Stimulated activated CD8-positive, alpha-beta memory T cell treated with anti-CD3 and anti-CD28 coated beads, Interleukin-7, amount 100 ng/mL, for 4 hours (primary cell): ENCODE results near the gene ALDH1A2.
"Not testable (repeated sequence)": the region's sequence is repeated elsewhere in the genome, so short reads cannot be mapped to it uniquely, and the experiment has no call there.

Experiments used
- DNase-seq, 2 donors: peaks; one replicate each; pipeline ENCODE4 v3.0.0-alpha.2; 2020; ENCODE audit warnings: low read depth in 2 of 2

The ALDH1A2 gene

DNA sequence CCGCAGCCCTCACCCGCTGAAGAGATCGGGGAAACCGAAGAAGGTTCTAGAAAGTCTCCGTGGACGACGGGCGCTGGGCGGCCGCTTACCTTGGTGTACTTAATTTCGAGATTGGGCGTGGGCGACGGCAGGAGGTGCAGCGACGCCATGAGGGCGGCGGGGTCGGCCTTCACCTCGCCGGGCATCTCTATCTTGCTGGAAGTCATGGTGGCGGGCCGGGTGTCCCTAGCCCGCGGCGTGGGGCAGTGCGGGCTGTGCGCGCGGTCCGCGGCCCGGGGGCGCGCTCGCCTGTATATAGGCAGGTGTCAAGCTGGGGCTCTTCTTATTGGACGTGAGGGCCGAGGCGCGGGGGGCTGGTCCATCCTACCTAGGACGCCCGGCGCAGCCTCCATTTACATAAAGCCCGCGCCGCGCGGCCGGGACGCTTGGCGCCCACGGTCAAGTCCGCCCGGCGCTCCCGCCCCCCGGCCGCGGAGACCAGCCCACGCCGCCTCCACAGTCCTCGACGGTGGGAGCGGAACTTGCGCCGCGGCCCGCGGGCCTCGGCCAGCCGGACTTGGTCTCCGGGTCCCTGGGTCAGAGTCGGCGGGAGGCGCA, at the start of gene ALDH1A2:
Gene ALDH1A2, minus strand, starts transcription at position 267 of the 597 bp plus-strand sequence. Its CDS starts 61 bp downstream, at position 206.
- no peak for DNase-seq

DNA sequence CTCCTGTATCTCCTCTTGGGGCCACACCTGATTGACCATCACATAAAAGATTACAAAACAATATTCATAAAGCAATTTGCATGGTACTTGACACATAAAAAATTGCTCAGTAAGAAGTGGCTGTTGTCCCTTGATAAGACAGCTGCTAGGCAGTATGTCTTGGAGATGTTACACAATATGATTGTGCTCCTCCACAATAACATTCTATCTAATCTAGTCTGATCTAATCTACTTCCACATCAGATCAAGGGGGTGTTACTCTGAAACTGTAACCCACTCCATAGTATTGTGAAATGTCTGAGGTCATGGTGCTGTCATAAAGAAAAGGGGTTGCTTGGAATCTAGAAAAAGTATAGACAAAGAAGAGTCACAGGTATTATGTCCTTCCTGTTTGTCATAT, 49.3 kb upstream of the ALDH1A2 start:
- DNase-seq: no peak

DNA sequence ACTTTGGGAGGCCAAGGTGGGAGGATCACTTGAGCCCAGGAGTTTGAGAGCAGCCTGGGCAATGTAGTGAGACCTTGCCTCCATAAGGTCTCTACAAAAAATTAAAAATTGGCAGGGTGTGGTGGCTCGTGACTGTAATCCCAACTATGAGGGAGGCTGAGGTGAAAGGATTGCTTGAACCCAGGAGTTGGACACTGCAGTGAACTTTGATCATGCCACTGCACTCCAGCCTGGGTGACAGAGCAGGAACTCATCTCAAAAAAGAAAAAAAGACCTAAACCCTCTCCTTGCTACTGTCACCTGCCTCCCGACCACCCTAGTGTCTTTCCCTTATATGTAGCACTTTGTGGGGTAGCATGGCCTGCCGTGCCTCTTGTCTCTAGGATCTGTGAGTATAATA, 48.9 kb upstream of the ALDH1A2 start:
- DNase-seq: no peak

DNA sequence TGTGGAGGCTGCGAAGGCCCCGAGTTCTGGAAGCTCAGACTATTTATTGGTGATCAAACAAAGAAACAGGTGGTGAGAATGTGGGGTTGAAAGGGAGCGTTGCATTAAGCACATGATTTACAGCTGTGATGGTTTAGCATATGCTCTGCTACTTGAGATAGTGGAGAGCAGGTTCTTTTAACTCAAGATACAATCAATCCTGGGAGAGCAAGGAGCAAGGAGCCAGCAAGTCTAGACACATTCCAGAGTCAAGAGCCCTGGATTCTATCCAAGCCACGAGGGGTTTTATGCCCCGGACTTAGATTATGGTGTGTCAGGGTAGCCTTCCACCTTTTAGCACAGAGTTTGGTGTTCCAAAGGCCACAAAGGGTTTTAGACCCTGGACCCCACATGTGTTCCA, 47.8 kb upstream of the ALDH1A2 start:
- DNase-seq: not testable (repeated sequence)

GRCh38 chr15:58111718-58112104, 46.2 kb upstream of the ALDH1A2 start:
- no peak for DNase-seq

DNA sequence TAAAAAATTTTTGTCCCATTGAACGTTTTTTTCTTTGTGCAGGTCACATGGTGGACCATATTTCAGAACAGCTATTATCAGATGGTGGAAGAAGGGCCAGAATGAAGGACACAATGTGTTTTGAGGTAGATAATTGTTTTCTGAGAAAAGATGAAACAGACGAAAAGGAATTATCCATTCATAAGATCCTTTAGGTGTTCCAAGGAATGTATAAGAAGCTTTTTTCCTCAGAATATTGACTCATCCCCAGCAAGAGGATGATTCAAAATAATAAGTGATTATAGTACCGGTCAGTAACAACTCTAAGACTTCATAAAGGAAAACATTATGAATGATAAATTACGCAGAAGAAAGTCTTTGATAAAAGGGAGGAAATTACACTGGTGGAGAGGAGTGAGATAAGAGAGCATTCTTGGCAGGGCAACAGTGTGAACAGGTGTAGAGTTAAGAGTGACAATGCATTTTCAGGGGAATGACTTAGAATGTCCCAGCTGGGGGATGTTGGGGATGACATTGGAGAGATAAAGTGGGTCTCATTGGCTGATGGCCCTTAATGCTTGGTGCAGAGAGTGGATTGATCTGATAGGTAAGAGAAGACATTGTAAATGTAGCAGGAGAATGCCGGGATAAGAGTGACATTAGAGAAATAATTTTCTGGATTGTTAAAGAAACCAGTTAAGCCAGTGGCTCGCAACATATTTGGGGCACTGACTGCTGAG, 45.6 kb upstream of the ALDH1A2 start:
- DNase-seq: no peak

GRCh38 chr15:58109419-58109818, 43.9 kb upstream of the ALDH1A2 start:
- no peak for DNase-seq

GRCh38 chr15:58108117-58108516, 42.6 kb upstream of the ALDH1A2 start:
- DNase-seq: no peak

DNA sequence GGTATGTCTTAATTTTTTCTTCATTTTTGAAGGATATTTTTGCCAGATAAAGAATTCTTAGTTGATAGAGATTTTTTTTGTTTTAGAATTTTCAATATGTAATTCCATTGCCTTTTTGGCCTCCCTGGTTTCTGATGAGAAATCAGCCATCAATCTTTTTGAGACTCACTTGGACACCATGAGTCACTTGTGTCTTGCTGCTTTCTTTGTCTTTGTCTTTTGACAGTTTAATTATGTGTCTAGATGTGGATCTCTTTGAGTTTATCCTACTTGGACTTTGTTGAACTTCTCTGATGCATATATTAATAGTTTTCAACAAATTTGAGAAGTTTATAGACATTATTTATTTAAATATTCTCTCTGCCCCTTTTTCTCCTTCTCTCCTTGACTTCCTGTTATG, 38.0 kb upstream of the ALDH1A2 start:
- DNase-seq: no peak

DNA sequence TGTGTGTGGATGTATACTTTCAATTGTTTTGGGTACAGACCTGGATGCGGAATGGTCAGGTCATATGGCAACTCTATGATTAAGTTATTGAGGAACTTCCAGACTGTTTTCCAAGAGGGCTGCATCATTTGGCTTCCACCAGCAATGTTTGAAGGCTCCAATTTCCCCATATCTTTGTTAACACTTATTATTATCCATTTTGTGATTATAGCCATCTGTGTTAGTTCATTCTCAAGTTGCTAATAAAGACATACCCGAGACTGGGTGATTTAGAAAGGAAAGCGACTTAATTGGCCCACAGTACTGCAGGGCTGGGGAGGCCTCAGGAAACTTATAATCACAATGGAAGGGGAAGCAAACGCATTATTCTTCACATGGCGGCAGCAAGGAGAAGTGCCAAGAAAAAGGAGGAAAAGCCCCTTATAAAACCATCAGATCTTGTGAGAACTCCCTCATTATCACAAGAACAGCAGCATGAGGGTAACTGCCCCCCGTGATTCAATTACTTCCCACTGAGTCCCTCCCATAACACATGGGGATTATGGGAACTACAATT, 31.1 kb upstream of the ALDH1A2 start:
- DNase-seq: no peak

- DNase-seq: no peak
Measured at GRCh38 chr15:58095415-58095814, 29.9 kb upstream of the ALDH1A2 start.

- no peak for DNase-seq
Measured at GRCh38 chr15:58087871-58088270, 22.4 kb upstream of the ALDH1A2 start.

DNA sequence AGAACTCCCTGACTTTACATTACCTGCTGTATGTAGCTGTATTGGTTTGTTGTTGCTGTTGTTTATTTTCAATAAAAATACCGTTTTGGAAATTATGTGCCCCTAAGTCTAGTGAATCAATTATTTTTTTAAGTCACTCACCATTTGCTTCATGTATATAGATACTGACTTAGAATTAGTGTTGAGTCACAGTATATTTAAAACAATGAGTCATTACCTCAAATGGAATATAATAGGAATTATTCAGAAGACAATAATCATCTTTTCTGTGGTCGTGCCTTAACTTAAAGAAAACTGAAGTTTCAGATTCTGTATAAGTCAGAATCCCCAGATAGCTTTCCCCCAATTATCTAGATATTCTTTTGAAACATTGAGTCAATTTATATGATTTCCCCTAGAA, 21.0 kb upstream of the ALDH1A2 start:
- DNase-seq: no peak

DNA sequence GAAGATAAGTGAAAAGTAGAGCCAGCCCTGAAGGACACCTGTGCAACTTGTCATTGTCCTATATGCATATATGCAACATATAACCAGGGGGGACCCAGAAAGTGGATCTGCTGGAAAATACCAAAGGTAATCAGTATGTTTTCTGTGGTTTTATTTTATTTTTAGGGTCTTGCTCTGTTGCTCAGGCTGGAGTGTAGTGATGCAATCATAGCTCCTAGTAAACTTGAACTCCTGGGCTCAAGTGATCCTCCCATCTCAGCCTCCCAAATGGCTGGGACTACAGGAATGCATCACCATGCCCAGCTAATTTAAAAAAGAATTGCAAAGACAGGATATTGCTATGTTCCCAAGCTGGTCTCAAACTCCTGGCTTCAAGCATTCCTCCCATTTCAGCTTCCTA, 18.0 kb upstream of the ALDH1A2 start:
- DNase-seq: no peak

DNA sequence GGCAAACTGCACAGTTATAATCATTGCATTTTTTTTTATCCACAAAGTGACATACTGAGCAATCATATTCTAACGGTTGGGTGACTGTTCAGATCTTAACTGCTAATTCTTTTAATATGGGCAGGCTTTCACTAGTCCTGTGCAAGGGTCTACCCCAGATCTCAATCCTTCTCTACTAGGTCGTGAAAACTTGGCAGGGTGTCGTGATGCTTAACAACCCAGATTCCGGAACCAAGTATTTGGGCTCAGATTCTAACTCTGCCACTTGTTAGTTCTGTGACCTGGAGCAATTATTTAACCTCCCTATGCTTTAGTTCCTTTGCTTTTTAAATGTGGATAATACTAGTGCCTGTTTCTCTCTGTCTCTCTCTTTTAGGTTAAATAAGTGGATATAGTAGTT, 16.4 kb upstream of the ALDH1A2 start:
- DNase-seq: no peak

GRCh38 chr15:58081456-58081855, 15.9 kb upstream of the ALDH1A2 start:
- DNase-seq: no peak

DNA sequence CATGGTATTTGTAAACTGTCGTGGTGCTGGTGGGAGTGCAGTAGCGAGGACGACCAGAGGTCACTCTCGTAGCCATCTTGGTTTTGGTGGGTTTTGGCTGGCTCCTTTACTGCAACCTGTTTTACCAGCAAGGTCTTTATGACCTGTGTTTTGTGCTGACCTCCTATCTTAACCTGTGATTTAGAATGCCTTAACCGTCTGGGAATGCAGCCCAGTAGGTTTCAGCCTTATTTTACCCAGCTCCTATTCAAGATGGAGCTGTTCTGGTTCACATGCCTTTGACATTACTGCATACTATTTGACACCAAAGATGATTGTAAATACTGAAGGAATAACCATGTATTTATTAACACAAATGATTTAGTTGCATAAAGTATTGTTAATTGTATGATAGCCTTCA, 15.4 kb upstream of the ALDH1A2 start:
- not testable (repeated sequence) for DNase-seq

DNA sequence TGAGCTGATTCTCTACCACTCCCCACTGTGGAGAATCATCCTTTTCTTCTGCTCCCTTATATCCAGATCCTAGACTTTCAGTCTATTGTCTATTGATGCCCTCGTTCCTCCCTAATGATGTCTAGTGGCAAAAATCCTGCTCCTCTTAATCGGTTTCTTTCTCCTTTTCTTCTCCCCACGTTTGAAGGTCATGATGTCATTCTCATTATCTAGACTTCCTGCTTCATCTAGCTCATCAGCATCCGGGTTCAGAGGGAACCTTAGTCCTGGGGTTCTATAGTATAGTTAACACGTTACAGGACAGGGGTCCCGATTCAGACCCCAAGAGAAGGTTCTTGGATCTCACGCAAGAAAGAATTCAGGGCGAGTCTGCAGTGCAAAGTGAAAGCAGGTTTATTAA, 14.9 kb upstream of the ALDH1A2 start:
- DNase-seq: no peak

GRCh38 chr15:58078591-58078990, 13.1 kb upstream of the ALDH1A2 start:
- no peak for DNase-seq

DNA sequence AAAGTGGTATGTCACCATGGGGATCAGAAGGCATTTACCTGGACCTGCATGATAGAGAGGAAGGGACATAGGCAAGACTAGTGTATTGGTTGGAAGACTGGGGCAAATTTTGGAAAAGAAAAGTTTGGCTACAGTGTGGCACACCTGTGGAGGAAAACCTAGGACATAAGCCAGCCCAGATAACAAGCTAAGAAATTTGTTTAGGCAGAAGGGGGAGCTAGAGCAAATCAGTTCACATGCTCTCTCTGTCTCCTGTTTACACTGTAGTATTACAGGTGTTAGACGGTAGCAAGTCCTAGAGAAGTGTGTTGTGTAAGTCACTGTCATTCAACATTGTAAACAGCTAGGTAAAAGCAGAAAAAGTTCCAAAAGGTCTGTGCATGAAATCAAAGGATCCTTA, 11.9 kb upstream of the ALDH1A2 start:
- no peak for DNase-seq

GRCh38 chr15:58074452-58074851, 8.9 kb upstream of the ALDH1A2 start:
- no peak for DNase-seq

GRCh38 chr15:58070801-58071418, 5.4 kb upstream of the ALDH1A2 start:
- no peak for DNase-seq

GRCh38 chr15:58069008-58069407, 3.5 kb upstream of the ALDH1A2 start:
- no peak for DNase-seq
